Measurements from ENCODE around the gene WFS1.

Gene WFS1

GRCh38 chr4:6336166-6336565 is 66.5 kb downstream of the WFS1 start:
- DNase-seq (ENCODE audit: extremely low read depth in 1 of 2, low read depth in 1 of 2) = no peak

GRCh38 chr4:6337331-6337935 is 67.8 kb downstream of the WFS1 start:
- no peak for DNase-seq (ENCODE audit: extremely low read depth in 1 of 2, low read depth in 1 of 2)

GRCh38 chr4:6338175-6338950 is 68.7 kb downstream of the WFS1 start:
- DNase-seq (ENCODE audit: extremely low read depth in 1 of 2, low read depth in 1 of 2) = no peak

GRCh38 chr4:6338951-6339817 is 69.5 kb downstream of the WFS1 start:
- no peak for DNase-seq (ENCODE audit: extremely low read depth in 1 of 2, low read depth in 1 of 2)

GRCh38 chr4:6339818-6340445 is 70.3 kb downstream of the WFS1 start:
- DNase-seq (ENCODE audit: extremely low read depth in 1 of 2, low read depth in 1 of 2) = no peak

- no peak for DNase-seq (ENCODE audit: extremely low read depth in 1 of 2, low read depth in 1 of 2)
These were observed 70.9 kb downstream of the WFS1 start for GRCh38 chr4:6340446-6341015.

- DNase-seq (ENCODE audit: extremely low read depth in 1 of 2, low read depth in 1 of 2) = no peak
These were observed 72.0 kb downstream of the WFS1 start for GRCh38 chr4:6341696-6342095.

GRCh38 chr4:6342530-6343293 is 73.1 kb downstream of the WFS1 start:
- no peak for DNase-seq (ENCODE audit: extremely low read depth in 1 of 2, low read depth in 1 of 2)

GRCh38 chr4:6343939-6344408 is 74.3 kb downstream of the WFS1 start:
- DNase-seq (ENCODE audit: extremely low read depth in 1 of 2, low read depth in 1 of 2) = no peak

- no peak for DNase-seq (ENCODE audit: extremely low read depth in 1 of 2, low read depth in 1 of 2)
These were observed 75.6 kb downstream of the WFS1 start for GRCh38 chr4:6345096-6345830.

- no peak for DNase-seq (ENCODE audit: extremely low read depth in 1 of 2, low read depth in 1 of 2)
These were observed 76.2 kb downstream of the WFS1 start for GRCh38 chr4:6345866-6346265.

- no peak for DNase-seq (ENCODE audit: extremely low read depth in 1 of 2, low read depth in 1 of 2)
These were observed 76.9 kb downstream of the WFS1 start for GRCh38 chr4:6346373-6347110.

GRCh38 chr4:6347511-6348045 is 77.9 kb downstream of the WFS1 start:
- DNase-seq (ENCODE audit: extremely low read depth in 1 of 2, low read depth in 1 of 2) = no peak

GRCh38 chr4:6348408-6348807 is 78.8 kb downstream of the WFS1 start:
- DNase-seq (ENCODE audit: extremely low read depth in 1 of 2, low read depth in 1 of 2) = no peak

- DNase-seq (ENCODE audit: extremely low read depth in 1 of 2, low read depth in 1 of 2) = no peak
These were observed 80.4 kb downstream of the WFS1 start for GRCh38 chr4:6349896-6350603.

GRCh38 chr4:6350646-6351045 is 81.0 kb downstream of the WFS1 start:
- no peak for DNase-seq (ENCODE audit: extremely low read depth in 1 of 2, low read depth in 1 of 2)

GRCh38 chr4:6351246-6352000 is 81.8 kb downstream of the WFS1 start:
- no peak for DNase-seq (ENCODE audit: extremely low read depth in 1 of 2, low read depth in 1 of 2)

Measured in activated CD8-positive, alpha-beta memory T cell treated with anti-CD3 and anti-CD28 coated beads for 1 hour (primary cell).